HL-60 (cell line): ENCODE results near the gene TLR3.

Experiments used
- POLR2AphosphoS5 ChIP-seq: IDR thresholded peaks from 2 replicates; pipeline ENCODE4 v1.6.1; 2012; ENCODE audit warnings: low read depth
- SPI1 ChIP-seq: IDR thresholded peaks from 2 replicates; pipeline ENCODE4 v1.6.1; 2012; ENCODE audit warnings: low read depth, mild to moderate bottlenecking, borderline replicate concordance
- TF ChIP-seq, protein P1 (sequence below): IDR thresholded peaks from one replicate; pipeline ENCODE4 v1.5.1; 2011; ENCODE audit warnings: low read length, control low read depth, inconsistent platforms; ENCODE audit not compliant: insufficient read depth
- TF ChIP-seq, protein P2 (sequence below): IDR thresholded peaks from 2 replicates; pipeline ENCODE4 v1.6.1; 2012; ENCODE audit warnings: low read depth; ENCODE audit not compliant: insufficient replicate concordance

DNA sequence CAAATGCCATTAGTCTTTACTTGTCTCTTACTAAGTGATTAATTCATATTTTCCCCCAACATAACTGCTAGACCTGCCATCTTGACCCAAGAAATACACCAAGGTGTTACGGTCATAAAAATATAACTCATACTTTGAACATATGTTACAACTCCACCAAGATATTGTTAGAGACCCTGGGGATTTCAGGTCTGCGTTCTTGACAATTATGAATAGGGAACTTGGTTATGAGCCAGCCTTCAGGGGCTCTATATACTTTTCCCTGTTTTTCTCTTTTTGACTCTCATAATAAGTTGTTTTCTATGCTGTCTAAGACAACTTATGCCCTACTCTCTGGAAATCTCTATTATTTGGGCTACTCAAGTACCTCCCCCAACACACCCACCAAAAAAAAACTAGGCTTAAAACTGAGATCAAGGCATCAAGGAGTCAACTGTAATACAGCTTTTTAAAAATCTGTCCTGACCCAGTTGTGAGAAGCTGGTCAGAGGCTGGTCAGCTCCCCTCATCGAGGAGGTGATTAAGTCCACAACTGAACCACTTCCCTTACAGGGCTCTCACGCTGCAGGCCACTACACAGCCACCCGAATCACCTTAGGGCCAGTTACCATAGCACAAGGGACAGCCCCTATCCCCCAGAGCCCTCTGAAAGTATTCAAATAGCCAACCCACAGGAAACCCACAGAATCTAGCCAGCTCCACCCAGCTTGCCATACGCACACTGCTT lies 10.5 kb upstream of the TLR3 start:
- TF ChIP-seq, protein P1, sequence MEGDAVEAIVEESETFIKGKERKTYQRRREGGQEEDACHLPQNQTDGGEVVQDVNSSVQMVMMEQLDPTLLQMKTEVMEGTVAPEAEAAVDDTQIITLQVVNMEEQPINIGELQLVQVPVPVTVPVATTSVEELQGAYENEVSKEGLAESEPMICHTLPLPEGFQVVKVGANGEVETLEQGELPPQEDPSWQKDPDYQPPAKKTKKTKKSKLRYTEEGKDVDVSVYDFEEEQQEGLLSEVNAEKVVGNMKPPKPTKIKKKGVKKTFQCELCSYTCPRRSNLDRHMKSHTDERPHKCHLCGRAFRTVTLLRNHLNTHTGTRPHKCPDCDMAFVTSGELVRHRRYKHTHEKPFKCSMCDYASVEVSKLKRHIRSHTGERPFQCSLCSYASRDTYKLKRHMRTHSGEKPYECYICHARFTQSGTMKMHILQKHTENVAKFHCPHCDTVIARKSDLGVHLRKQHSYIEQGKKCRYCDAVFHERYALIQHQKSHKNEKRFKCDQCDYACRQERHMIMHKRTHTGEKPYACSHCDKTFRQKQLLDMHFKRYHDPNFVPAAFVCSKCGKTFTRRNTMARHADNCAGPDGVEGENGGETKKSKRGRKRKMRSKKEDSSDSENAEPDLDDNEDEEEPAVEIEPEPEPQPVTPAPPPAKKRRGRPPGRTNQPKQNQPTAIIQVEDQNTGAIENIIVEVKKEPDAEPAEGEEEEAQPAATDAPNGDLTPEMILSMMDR: no peak
- TF ChIP-seq, protein P2, sequence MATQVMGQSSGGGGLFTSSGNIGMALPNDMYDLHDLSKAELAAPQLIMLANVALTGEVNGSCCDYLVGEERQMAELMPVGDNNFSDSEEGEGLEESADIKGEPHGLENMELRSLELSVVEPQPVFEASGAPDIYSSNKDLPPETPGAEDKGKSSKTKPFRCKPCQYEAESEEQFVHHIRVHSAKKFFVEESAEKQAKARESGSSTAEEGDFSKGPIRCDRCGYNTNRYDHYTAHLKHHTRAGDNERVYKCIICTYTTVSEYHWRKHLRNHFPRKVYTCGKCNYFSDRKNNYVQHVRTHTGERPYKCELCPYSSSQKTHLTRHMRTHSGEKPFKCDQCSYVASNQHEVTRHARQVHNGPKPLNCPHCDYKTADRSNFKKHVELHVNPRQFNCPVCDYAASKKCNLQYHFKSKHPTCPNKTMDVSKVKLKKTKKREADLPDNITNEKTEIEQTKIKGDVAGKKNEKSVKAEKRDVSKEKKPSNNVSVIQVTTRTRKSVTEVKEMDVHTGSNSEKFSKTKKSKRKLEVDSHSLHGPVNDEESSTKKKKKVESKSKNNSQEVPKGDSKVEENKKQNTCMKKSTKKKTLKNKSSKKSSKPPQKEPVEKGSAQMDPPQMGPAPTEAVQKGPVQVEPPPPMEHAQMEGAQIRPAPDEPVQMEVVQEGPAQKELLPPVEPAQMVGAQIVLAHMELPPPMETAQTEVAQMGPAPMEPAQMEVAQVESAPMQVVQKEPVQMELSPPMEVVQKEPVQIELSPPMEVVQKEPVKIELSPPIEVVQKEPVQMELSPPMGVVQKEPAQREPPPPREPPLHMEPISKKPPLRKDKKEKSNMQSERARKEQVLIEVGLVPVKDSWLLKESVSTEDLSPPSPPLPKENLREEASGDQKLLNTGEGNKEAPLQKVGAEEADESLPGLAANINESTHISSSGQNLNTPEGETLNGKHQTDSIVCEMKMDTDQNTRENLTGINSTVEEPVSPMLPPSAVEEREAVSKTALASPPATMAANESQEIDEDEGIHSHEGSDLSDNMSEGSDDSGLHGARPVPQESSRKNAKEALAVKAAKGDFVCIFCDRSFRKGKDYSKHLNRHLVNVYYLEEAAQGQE: no peak
- TF ChIP-seq SPI1 (no peak), POLR2AphosphoS5 (no peak)
